ENCODE data around the gene EXOC6B. TPM values are rescaled to one million over a fixed set of nuclear protein-coding genes. Genes with fewer than 3 reads are reported as not detected.

The EXOC6B gene
- total RNA-seq, 4 donors from 2014 or later = 22.6 to 47.3 (median 32.5) TPM

- no peaks in the 10 kb centered on the region for H3K9me3 ChIP-seq
- no peaks in the 10 kb centered on the region for H3K4me1 ChIP-seq
- WGBS, 2 donors = 1 to 5% methylated on average over 2 of the region's 2 CpGs
- no peaks in the 10 kb centered on the region for H3K27me3 ChIP-seq
- DNase-seq = peak; percentile 39 to 43
- TF ChIP-seq CTCF (IDR thresholded peaks at IDR 0.05) = peak; percentile 22 to 90 (median 77)
- TF ChIP-seq POLR2A (IDR thresholded peaks at IDR 0.05) = no peak
- H3K4me3 ChIP-seq (replicated peaks in 1 of 3) = no peak overlapping the region
- H3K27ac ChIP-seq = no peak overlapping the region
- intact Hi-C loops (cut with DNase I) = loop anchor here (5.0 kb wide), 1 partner anchor 86 kb away; no protein-coding TSS in a partner anchor
- no peaks in the 10 kb centered on the region for H3K36me3 ChIP-seq
These were observed 54.9 kb downstream of the EXOC6B start for GRCh38 chr2:72770879-72771461.

- no peak for TF ChIP-seq CTCF (IDR thresholded peaks at IDR 0.05)
- TF ChIP-seq POLR2A (IDR thresholded peaks at IDR 0.05) = no peak
- Histone ChIP-seq H3K9me3 (no peaks in the 10 kb centered on the region), H3K4me3 (replicated peaks in 1 of 3) (no peak overlapping the region), H3K36me3 (no peaks in the 10 kb centered on the region), H3K27ac (no peak overlapping the region), H3K27me3 (no peaks in the 10 kb centered on the region), H3K4me1 (no peaks in the 10 kb centered on the region)
- WGBS, 2 donors = 78 to 86% methylated on average over 2 of the region's 2 CpGs
- no peak for DNase-seq
- intact Hi-C loops (cut with DNase I) = no loop called here
These were observed 59.7 kb downstream of the EXOC6B start for GRCh38 chr2:72765997-72766609.

- no peak overlapping the region for H3K4me3 ChIP-seq (replicated peaks in 1 of 3)
- H3K27ac ChIP-seq = no peak overlapping the region
- intact Hi-C loops (cut with DNase I) = no loop called here
- 97 to 99% methylated on average over 2 of the region's 2 CpGs for WGBS, 2 donors
- no peaks in the 10 kb centered on the region for H3K4me1 ChIP-seq
- no peaks in the 10 kb centered on the region for H3K9me3 ChIP-seq
- TF ChIP-seq POLR2A (IDR thresholded peaks at IDR 0.05) (no peak), CTCF (IDR thresholded peaks at IDR 0.05) (no peak)
- no peaks in the 10 kb centered on the region for H3K27me3 ChIP-seq
- DNase-seq = no peak
- no peaks in the 10 kb centered on the region for H3K36me3 ChIP-seq
These were observed 63.6 kb downstream of the EXOC6B start for GRCh38 chr2:72762276-72762675.

GRCh38 chr2:72759755-72760154 lies 66.1 kb downstream of the EXOC6B start:
- H3K27ac ChIP-seq = no peak overlapping the region
- intact Hi-C loops (cut with DNase I) = no loop called here
- no peaks in the 10 kb centered on the region for H3K27me3 ChIP-seq
- H3K4me1 ChIP-seq = no peaks in the 10 kb centered on the region
- DNase-seq = no peak
- no peak for TF ChIP-seq POLR2A (IDR thresholded peaks at IDR 0.05)
- TF ChIP-seq CTCF (IDR thresholded peaks at IDR 0.05) = no peak
- H3K4me3 ChIP-seq (replicated peaks in 1 of 3) = no peak overlapping the region
- no peaks in the 10 kb centered on the region for H3K9me3 ChIP-seq
- no peaks in the 10 kb centered on the region for H3K36me3 ChIP-seq
- WGBS, 2 donors = 97 to 100% methylated on average over 1 of the region's 1 CpG

- DNase-seq = no peak
- intact Hi-C loops (cut with DNase I) = no loop called here
- Histone ChIP-seq H3K9me3 (no peaks in the 10 kb centered on the region), H3K4me3 (replicated peaks in 1 of 3) (no peak overlapping the region), H3K4me1 (no peaks in the 10 kb centered on the region), H3K27me3 (no peaks in the 10 kb centered on the region), H3K36me3 (no peaks in the 10 kb centered on the region), H3K27ac (no peak overlapping the region)
- TF ChIP-seq CTCF (IDR thresholded peaks at IDR 0.05) (no peak), POLR2A (IDR thresholded peaks at IDR 0.05) (no peak)
- 71 to 72% methylated on average over 3 of the region's 3 CpGs for WGBS, 2 donors
These were observed 68.6 kb downstream of the EXOC6B start for GRCh38 chr2:72757177-72757775.
